Measurements from ENCODE around the gene CYFIP2.

The CYFIP2 gene

DNA sequence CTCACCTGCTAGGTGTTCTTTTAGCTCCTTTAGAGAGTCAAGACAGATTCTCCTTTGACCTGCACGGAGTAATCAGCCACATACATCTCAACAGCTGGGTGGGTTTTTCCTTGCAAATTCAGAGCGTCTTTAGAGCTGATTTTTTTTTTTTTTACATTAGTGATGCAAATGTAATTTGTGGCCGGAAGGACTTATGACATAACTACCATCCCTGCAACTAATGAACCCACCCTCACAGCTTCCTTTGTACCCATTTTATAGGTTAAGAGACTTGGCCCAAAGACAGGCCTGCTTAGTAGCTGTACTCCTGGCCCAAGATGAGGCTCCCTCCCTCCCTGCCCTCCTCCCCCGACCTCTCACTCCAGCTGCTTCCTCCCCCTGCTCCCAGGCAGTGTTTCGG is 124.2 kb downstream of the CYFIP2 start:
- Histone ChIP-seq H3K4me1 (ENCODE audit: control insufficient read depth, insufficient read depth, low read length) (peaks cover 4% of the 10 kb centered on the region; the same call in 1 of the 2 replicates), H3K27ac (ENCODE audit: extremely low read depth, low read depth, low read length) (no peak overlapping the region), H3K9me3 (ENCODE audit: control insufficient read depth, insufficient read depth, low read depth, low read length) (no peaks in the 10 kb centered on the region), H3K4me3 (ENCODE audit: low read depth, low read length) (no peak overlapping the region), H3K36me3 (ENCODE audit: control insufficient read depth in 2 of 2, insufficient read depth in 1 of 2, low read length in 2 of 2) (peaks cover 9 to 71% of the 10 kb centered on the region in 2 experiments)
- no peak for TF ChIP-seq BCL11A (tag by site-specific recombination; IDR thresholded peaks at IDR 0.05; ENCODE audit: low read depth)
- no peak for TF ChIP-seq ZNF549 (tag by site-specific recombination; IDR thresholded peaks at IDR 0.05)
- TF ChIP-seq MYNN (tag by site-specific recombination; IDR thresholded peaks at IDR 0.05; ENCODE audit: borderline replicate concordance): no peak
- no peak for TF ChIP-seq ZNF670 (tag by site-specific recombination; IDR thresholded peaks at IDR 0.05; ENCODE audit: low read depth)
- TF ChIP-seq, protein P1, sequence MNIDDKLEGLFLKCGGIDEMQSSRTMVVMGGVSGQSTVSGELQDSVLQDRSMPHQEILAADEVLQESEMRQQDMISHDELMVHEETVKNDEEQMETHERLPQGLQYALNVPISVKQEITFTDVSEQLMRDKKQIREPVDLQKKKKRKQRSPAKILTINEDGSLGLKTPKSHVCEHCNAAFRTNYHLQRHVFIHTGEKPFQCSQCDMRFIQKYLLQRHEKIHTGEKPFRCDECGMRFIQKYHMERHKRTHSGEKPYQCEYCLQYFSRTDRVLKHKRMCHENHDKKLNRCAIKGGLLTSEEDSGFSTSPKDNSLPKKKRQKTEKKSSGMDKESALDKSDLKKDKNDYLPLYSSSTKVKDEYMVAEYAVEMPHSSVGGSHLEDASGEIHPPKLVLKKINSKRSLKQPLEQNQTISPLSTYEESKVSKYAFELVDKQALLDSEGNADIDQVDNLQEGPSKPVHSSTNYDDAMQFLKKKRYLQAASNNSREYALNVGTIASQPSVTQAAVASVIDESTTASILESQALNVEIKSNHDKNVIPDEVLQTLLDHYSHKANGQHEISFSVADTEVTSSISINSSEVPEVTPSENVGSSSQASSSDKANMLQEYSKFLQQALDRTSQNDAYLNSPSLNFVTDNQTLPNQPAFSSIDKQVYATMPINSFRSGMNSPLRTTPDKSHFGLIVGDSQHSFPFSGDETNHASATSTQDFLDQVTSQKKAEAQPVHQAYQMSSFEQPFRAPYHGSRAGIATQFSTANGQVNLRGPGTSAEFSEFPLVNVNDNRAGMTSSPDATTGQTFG (tag by site-specific recombination; IDR thresholded peaks at IDR 0.05; ENCODE audit: borderline replicate concordance): no peak
- TF ChIP-seq ZNF292 (tag by site-specific recombination; IDR thresholded peaks at IDR 0.05; ENCODE audit: borderline replicate concordance, low read depth): no peak
- no peak for TF ChIP-seq ZNF311 (tag by site-specific recombination; IDR thresholded peaks at IDR 0.05; ENCODE audit: borderline replicate concordance)
- no peak for TF ChIP-seq ZNF394 (tag by site-specific recombination; IDR thresholded peaks at IDR 0.05; ENCODE audit: borderline replicate concordance)
- no peak for TF ChIP-seq ZNF391 (tag by site-specific recombination; IDR thresholded peaks at IDR 0.05; ENCODE audit: borderline replicate concordance, low read depth)
- TF ChIP-seq ZNF223 (tag by site-specific recombination; IDR thresholded peaks at IDR 0.05): no peak
- TF ChIP-seq GLIS1 (tag by site-specific recombination; IDR thresholded peaks at IDR 0.05): no peak
- no peak for TF ChIP-seq ZNF791 (tag by site-specific recombination; IDR thresholded peaks at IDR 0.05)
- TF ChIP-seq KLF9 (tag by site-specific recombination; IDR thresholded peaks at IDR 0.05; ENCODE audit: low read depth): no peak
- no peak for TF ChIP-seq ZNF701 (tag by site-specific recombination; IDR thresholded peaks at IDR 0.05)
- TF ChIP-seq, protein P2, sequence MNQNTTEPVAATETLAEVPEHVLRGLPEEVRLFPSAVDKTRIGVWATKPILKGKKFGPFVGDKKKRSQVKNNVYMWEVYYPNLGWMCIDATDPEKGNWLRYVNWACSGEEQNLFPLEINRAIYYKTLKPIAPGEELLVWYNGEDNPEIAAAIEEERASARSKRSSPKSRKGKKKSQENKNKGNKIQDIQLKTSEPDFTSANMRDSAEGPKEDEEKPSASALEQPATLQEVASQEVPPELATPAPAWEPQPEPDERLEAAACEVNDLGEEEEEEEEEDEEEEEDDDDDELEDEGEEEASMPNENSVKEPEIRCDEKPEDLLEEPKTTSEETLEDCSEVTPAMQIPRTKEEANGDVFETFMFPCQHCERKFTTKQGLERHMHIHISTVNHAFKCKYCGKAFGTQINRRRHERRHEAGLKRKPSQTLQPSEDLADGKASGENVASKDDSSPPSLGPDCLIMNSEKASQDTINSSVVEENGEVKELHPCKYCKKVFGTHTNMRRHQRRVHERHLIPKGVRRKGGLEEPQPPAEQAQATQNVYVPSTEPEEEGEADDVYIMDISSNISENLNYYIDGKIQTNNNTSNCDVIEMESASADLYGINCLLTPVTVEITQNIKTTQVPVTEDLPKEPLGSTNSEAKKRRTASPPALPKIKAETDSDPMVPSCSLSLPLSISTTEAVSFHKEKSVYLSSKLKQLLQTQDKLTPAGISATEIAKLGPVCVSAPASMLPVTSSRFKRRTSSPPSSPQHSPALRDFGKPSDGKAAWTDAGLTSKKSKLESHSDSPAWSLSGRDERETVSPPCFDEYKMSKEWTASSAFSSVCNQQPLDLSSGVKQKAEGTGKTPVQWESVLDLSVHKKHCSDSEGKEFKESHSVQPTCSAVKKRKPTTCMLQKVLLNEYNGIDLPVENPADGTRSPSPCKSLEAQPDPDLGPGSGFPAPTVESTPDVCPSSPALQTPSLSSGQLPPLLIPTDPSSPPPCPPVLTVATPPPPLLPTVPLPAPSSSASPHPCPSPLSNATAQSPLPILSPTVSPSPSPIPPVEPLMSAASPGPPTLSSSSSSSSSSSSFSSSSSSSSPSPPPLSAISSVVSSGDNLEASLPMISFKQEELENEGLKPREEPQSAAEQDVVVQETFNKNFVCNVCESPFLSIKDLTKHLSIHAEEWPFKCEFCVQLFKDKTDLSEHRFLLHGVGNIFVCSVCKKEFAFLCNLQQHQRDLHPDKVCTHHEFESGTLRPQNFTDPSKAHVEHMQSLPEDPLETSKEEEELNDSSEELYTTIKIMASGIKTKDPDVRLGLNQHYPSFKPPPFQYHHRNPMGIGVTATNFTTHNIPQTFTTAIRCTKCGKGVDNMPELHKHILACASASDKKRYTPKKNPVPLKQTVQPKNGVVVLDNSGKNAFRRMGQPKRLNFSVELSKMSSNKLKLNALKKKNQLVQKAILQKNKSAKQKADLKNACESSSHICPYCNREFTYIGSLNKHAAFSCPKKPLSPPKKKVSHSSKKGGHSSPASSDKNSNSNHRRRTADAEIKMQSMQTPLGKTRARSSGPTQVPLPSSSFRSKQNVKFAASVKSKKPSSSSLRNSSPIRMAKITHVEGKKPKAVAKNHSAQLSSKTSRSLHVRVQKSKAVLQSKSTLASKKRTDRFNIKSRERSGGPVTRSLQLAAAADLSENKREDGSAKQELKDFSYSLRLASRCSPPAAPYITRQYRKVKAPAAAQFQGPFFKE (tag by site-specific recombination; IDR thresholded peaks at IDR 0.05; ENCODE audit: borderline replicate concordance): no peak
- ChIA-PET CTCF (interaction anchor here (0.7 to 1.0 kb wide), 2 partner anchors 62 to 1305 kb away, joined by 3 to 4 read pairs; no protein-coding TSS in a partner anchor), POLR2A (no interaction called here)

DNA sequence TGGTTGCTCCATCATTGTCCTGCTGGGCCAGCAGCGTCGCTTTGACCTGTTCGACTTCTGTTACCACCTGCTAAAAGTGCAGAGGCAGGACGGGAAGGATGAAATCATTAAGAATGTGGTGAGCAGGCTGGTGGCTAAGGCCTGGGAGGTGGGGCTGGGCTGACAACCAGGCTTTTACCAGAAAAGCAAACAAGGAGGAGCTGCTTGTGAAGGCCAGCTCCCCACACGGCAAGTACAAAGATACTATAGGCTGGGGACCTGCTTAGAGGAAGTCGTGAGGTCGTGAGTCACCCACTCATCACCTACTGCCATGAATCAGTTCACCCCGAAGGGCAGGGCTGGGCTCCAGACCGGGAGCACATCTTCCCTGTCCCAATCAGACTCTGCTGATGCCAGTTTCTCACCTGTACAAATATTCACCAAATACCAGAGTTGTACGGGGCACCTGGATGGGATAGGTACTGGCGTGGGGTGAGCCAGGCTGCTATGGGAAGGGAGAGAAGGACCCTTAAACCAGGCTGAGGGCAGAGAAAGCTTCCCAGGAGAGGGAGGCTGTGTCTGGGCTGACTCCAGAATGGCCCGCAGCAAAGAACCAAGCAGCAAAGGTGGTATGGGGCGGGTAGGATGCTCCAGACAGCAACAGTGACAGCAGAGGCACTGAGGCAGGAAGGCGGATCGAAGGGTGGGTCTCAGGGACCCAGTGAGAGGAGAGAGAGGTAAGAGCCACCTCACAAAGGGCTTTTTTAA is 124.8 kb downstream of the CYFIP2 start:
- peaks cover 9 to 65% of the 10 kb centered on the region in 2 experiments for H3K36me3 ChIP-seq (ENCODE audit: control insufficient read depth in 2 of 2, insufficient read depth in 1 of 2, low read length in 2 of 2)
- H3K4me3 ChIP-seq (ENCODE audit: low read depth, low read length): no peak overlapping the region
- no peak overlapping the region for H3K27ac ChIP-seq (ENCODE audit: extremely low read depth, low read depth, low read length)
- ChIA-PET POLR2A (no interaction called here), CTCF (no interaction called here)
- TF ChIP-seq ZNF223 (tag by site-specific recombination; IDR thresholded peaks at IDR 0.05) (no peak), ZNF837 (tag by site-specific recombination; IDR thresholded peaks at IDR 0.05) (no peak)
- TF ChIP-seq, protein P3, sequence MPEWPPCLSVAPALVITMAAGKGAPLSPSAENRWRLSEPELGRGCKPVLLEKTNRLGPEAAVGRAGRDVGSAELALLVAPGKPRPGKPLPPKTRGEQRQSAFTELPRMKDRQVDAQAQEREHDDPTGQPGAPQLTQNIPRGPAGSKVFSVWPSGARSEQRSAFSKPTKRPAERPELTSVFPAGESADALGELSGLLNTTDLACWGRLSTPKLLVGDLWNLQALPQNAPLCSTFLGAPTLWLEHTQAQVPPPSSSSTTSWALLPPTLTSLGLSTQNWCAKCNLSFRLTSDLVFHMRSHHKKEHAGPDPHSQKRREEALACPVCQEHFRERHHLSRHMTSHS (tag by site-specific recombination; IDR thresholded peaks at IDR 0.05): no peak
- H3K9me3 ChIP-seq (ENCODE audit: control insufficient read depth, insufficient read depth, low read depth, low read length): no peaks in the 10 kb centered on the region
- peaks cover 4% of the 10 kb centered on the region; the same call in 1 of the 2 replicates for H3K4me1 ChIP-seq (ENCODE audit: control insufficient read depth, insufficient read depth, low read length)
